GM21723 (cell line): Measurements from ENCODE around the gene ZNF521.

Source experiments
- ATAC-seq: cut with Tn5 transposase; IDR thresholded peaks from one replicate; pipeline ENCODE4 v1.9.1; 2021; ENCODE audit warnings: mild to moderate bottlenecking, moderate library complexity; ENCODE audit not compliant: unreplicated experiment

ZNF521 gene

GRCh38 chr18:25175558-25176517 is 176.1 kb downstream of the ZNF521 start:
- ATAC-seq = no peak

GRCh38 chr18:25174324-25174723 is 177.6 kb downstream of the ZNF521 start:
- no peak for ATAC-seq

GRCh38 chr18:25171334-25171733 is 180.6 kb downstream of the ZNF521 start:
- no peak for ATAC-seq

GRCh38 chr18:25170402-25170801 is 181.6 kb downstream of the ZNF521 start:
- ATAC-seq = no peak

- no peak for ATAC-seq
These were observed 182.3 kb downstream of the ZNF521 start for GRCh38 chr18:25169701-25170100.

- ATAC-seq = no peak
These were observed 184.2 kb downstream of the ZNF521 start for GRCh38 chr18:25167612-25168410.

- ATAC-seq = no peak
These were observed 185.9 kb downstream of the ZNF521 start for GRCh38 chr18:25166113-25166512.

GRCh38 chr18:25164848-25165811 is 186.8 kb downstream of the ZNF521 start:
- ATAC-seq = peak; percentile 97

GRCh38 chr18:25164211-25164847 is 187.6 kb downstream of the ZNF521 start:
- peak; percentile 41 for ATAC-seq

- ATAC-seq = no peak
These were observed 198.5 kb downstream of the ZNF521 start for GRCh38 chr18:25153426-25153825.

- ATAC-seq = no peak
These were observed 204.0 kb downstream of the ZNF521 start for GRCh38 chr18:25147877-25148488.

- ATAC-seq = no peak
These were observed 205.5 kb downstream of the ZNF521 start for GRCh38 chr18:25146512-25146910.

GRCh38 chr18:25145731-25146511 is 206.0 kb downstream of the ZNF521 start:
- ATAC-seq = no peak

- ATAC-seq = no peak
These were observed 207.1 kb downstream of the ZNF521 start for GRCh38 chr18:25144820-25145219.

GRCh38 chr18:25141886-25142285 is 210.1 kb downstream of the ZNF521 start:
- no peak for ATAC-seq

- no peak for ATAC-seq
These were observed 210.6 kb downstream of the ZNF521 start for GRCh38 chr18:25141399-25141798.

- no peak for ATAC-seq
These were observed 211.0 kb downstream of the ZNF521 start for GRCh38 chr18:25140962-25141308.

- no peak for ATAC-seq
These were observed 211.6 kb downstream of the ZNF521 start for GRCh38 chr18:25140124-25140961.
